ENCODE data around the gene KRTAP12-1.
"Not testable (repeated sequence)": the region's sequence is repeated elsewhere in the genome, so short reads cannot be mapped to it uniquely, and the experiment has no call there.

Gene KRTAP12-1

GRCh38 chr21:44666401-44667320, 15.3 kb downstream of the KRTAP12-1 start, which contains the start of gene KRTAP12-2:
TSS of gene KRTAP12-2 (minus strand) at chr21:44666927. CDS start at chr21:44666886, 41 bp downstream.
- DNase-seq: no peak

- no peak for DNase-seq
These were observed 17.3 kb downstream of the KRTAP12-1 start for GRCh38 chr21:44664691-44665090.

- not testable (repeated sequence) for DNase-seq
These were observed 20.4 kb downstream of the KRTAP12-1 start for GRCh38 chr21:44661567-44661966.

- DNase-seq: no peak
These were observed 22.9 kb downstream of the KRTAP12-1 start for GRCh38 chr21:44658913-44659595.

GRCh38 chr21:44658541-44658910, 23.4 kb downstream of the KRTAP12-1 start:
- DNase-seq: no peak

GRCh38 chr21:44657635-44658540, 24.1 kb downstream of the KRTAP12-1 start, which contains the start of gene KRTAP12-3:
TSS of gene KRTAP12-3 (plus strand) at chr21:44657932. CDS start at chr21:44657980, 48 bp downstream.
- DNase-seq: no peak

GRCh38 chr21:44656868-44657267, 25.1 kb downstream of the KRTAP12-1 start:
- no peak for DNase-seq

- no peak for DNase-seq
These were observed 27.3 kb downstream of the KRTAP12-1 start, which contains the start of gene KRTAP12-4 for GRCh38 chr21:44654576-44655175. TSS of gene KRTAP12-4 (minus strand) at chr21:44654659. CDS start at chr21:44654614, 45 bp downstream.

GRCh38 chr21:44653656-44654575, 28.0 kb downstream of the KRTAP12-1 start:
- DNase-seq: peak; percentile 14 to 40

GRCh38 chr21:44653123-44653522, 28.8 kb downstream of the KRTAP12-1 start:
- DNase-seq: no peak

- DNase-seq: no peak
These were observed 30.8 kb downstream of the KRTAP12-1 start for GRCh38 chr21:44650973-44651675.

- DNase-seq: no peak
These were observed 31.5 kb downstream of the KRTAP12-1 start for GRCh38 chr21:44650265-44650972.

GRCh38 chr21:44649521-44650100, 32.4 kb downstream of the KRTAP12-1 start:
- no peak for DNase-seq

- DNase-seq: no peak
These were observed 33.2 kb downstream of the KRTAP12-1 start for GRCh38 chr21:44648557-44649311.

- DNase-seq: no peak
These were observed 34.8 kb downstream of the KRTAP12-1 start for GRCh38 chr21:44647222-44647552.

- DNase-seq: not testable (repeated sequence)
These were observed 35.4 kb downstream of the KRTAP12-1 start, which contains the start of gene KRTAP10-11 for GRCh38 chr21:44646366-44647221. TSS of gene KRTAP10-11 (plus strand) at chr21:44646414. CDS start at chr21:44646459, 45 bp downstream.

- DNase-seq: no peak
These were observed 37.1 kb downstream of the KRTAP12-1 start for GRCh38 chr21:44644878-44645277.
